SU-DHL-6 (cell line): Measurements from ENCODE around the gene CYFIP2.

Experiments used
- CTCF ChIP-seq: fragments of 200-600 bp; sonication (generic); IDR thresholded peaks from one replicate; pipeline ENCODE4 v1.5.1; 2017; ENCODE audit warnings: antibody characterized with exemption, mild to moderate bottlenecking, low read length, moderate library complexity; ENCODE audit not compliant: insufficient read depth, poor library complexity, severe bottlenecking
- EZH2phosphoT487 ChIP-seq: fragments of 200-600 bp; sonication (generic), shearing (Covaris generic); conservative IDR thresholded peaks from 2 replicates; pipeline ENCODE4 v1.6.1; 2018; ENCODE audit warnings: mild to moderate bottlenecking, antibody characterized with exemption, low read length, moderate library complexity, mixed read lengths

GRCh38 chr5:157232706-157233105 is 33.2 kb upstream of the CYFIP2 start:
- TF ChIP-seq CTCF (no peak), EZH2phosphoT487 (no peak)
